PC-3 (cell line): ENCODE results near the gene LSR. TPM values are rescaled to one million over a fixed set of nuclear protein-coding genes. Genes with fewer than 3 reads are reported as not detected.
A peak's percentile ranks its signal among the peaks of the same experiment; 100 is the strongest.

Source experiments
- ATAC-seq: fragments of 200-7000 bp; cut with Tn5 transposase; 2 replicates; pipeline ENCODE4 v1.9.1; 2020; ENCODE audit warnings: mild to moderate bottlenecking, moderate library complexity
- BruUV-seq: library from RNA; stranded (reverse); fragments of 400-500 nt; replicated peaks from 2 replicates; lab custom pipeline; 2021; lab: Mats Ljungman, UMichigan
- CTCF ChIA-PET: fragments of 300-600 bp; sonication (Branson Sonifier 250); formaldehyde crosslinking; loops from one replicate; lab custom pipeline; 2022; ENCODE audit warnings: antibody characterized with exemption; lab: Charles Lee
- POLR2A ChIA-PET: fragments of 300-600 bp; sonication (Branson Sonifier 250); formaldehyde crosslinking; loops from one replicate; lab custom pipeline; 2022; ENCODE audit warnings: antibody characterized with exemption; ENCODE audit not compliant: unreplicated experiment; lab: Charles Lee
- DNase-seq: peaks from one replicate; pipeline ENCODE4 v3.0.0-alpha.2; 2015
- H2AFZ ChIP-seq: fragments of 300-600 bp; sonication (generic); 2 replicates; pipeline ENCODE4 v1.6.0; 2016; ENCODE audit warnings: antibody characterized with exemption, low read length
- H3F3A ChIP-seq: fragments of 300-600 bp; sonication (generic); one replicate; pipeline ENCODE4 v1.6.0; 2017; ENCODE audit warnings: antibody characterized with exemption, low read length, control low read depth, mild to moderate bottlenecking; ENCODE audit not compliant: unreplicated experiment
- H3K27ac ChIP-seq: fragments of 300-600 bp; sonication (generic); 2 replicates; pipeline ENCODE4 v1.5.1; 2016; ENCODE audit warnings: mild to moderate bottlenecking, low read length
- H3K27me3 ChIP-seq: fragments of 300-600 bp; sonication (generic); 2 replicates; pipeline ENCODE4 v1.6.1; 2016; ENCODE audit warnings: low read length, mixed read lengths
- H3K36me3 ChIP-seq: fragments of 300-600 bp; sonication (generic); 2 replicates; pipeline ENCODE4 v1.6.1; 2016; ENCODE audit warnings: low read depth, mixed run types, low read length, mixed read lengths
- H3K4me1 ChIP-seq: fragments of 300-600 bp; sonication (generic); 2 replicates; pipeline ENCODE4 v1.5.1; 2016; ENCODE audit warnings: low read length; ENCODE audit not compliant: insufficient read depth
- H3K4me2 ChIP-seq: fragments of 300-600 bp; sonication (generic); 2 replicates; pipeline ENCODE4 v1.6.0; 2016; ENCODE audit warnings: low read length
- H3K4me3 ChIP-seq: fragments of 300-600 bp; sonication (generic); 2 replicates; pipeline ENCODE4 v1.5.1; 2016; ENCODE audit warnings: mild to moderate bottlenecking, low read length, mixed read lengths
- H3K79me2 ChIP-seq: fragments of 300-600 bp; sonication (generic); 2 replicates; pipeline ENCODE4 v1.6.1; 2017; ENCODE audit warnings: low read length, mixed read lengths
- H3K9ac ChIP-seq: fragments of 300-600 bp; sonication (generic); 2 replicates; pipeline ENCODE4 v1.6.0; 2016; ENCODE audit warnings: mild to moderate bottlenecking, low read length
- H3K9me2 ChIP-seq: fragments of 300-600 bp; sonication (generic); replicated peaks from 2 replicates; pipeline ENCODE4 v1.6.1; 2016; ENCODE audit warnings: mixed run types, low read length, mixed read lengths
- H3K9me3 ChIP-seq: fragments of 300-600 bp; sonication (generic); 2 replicates; pipeline ENCODE4 v1.6.1; 2016; ENCODE audit warnings: low read length, mixed read lengths
- H4K20me1 ChIP-seq: fragments of 300-600 bp; sonication (generic); 2 replicates; pipeline ENCODE4 v1.6.1; 2016; ENCODE audit warnings: low read length, mixed read lengths
- EZH2 ChIP-seq: fragments of 300-600 bp; sonication (generic); IDR thresholded peaks from one replicate; pipeline ENCODE4 v1.6.1; 2017; ENCODE audit warnings: antibody characterized with exemption, mild to moderate bottlenecking, low read length; ENCODE audit not compliant: unreplicated experiment
- EZH2phosphoT487 ChIP-seq: fragments of 300-600 bp; sonication (generic); IDR thresholded peaks from 2 replicates; pipeline ENCODE4 v1.6.1; 2018; ENCODE audit warnings: mild to moderate bottlenecking, antibody characterized with exemption, low read length, borderline replicate concordance
- intact Hi-C: fragments of 100-400 bp; cut with micrococcal nuclease; formaldehyde crosslinking; loops from 2 replicates; pipeline ENCODE4 v1.9.0; 2023
- total RNA-seq: library from RNA; depleted of rRNA; stranded (reverse); fragments of >200 nt; gene quantifications from 2 replicates; pipeline ENCODE4 v1.2.3, GENCODE V29; 2014
- TF ChIP-seq, protein P1 (sequence below): fragments of 300-600 bp; sonication (generic); conservative IDR thresholded peaks from 2 replicates; pipeline ENCODE4 v1.5.1; 2017; ENCODE audit warnings: antibody characterized with exemption, low read depth, mild to moderate bottlenecking, low read length

LSR gene
- total RNA-seq, 1 experiment from 2014 or later = 91.0 TPM

DNA sequence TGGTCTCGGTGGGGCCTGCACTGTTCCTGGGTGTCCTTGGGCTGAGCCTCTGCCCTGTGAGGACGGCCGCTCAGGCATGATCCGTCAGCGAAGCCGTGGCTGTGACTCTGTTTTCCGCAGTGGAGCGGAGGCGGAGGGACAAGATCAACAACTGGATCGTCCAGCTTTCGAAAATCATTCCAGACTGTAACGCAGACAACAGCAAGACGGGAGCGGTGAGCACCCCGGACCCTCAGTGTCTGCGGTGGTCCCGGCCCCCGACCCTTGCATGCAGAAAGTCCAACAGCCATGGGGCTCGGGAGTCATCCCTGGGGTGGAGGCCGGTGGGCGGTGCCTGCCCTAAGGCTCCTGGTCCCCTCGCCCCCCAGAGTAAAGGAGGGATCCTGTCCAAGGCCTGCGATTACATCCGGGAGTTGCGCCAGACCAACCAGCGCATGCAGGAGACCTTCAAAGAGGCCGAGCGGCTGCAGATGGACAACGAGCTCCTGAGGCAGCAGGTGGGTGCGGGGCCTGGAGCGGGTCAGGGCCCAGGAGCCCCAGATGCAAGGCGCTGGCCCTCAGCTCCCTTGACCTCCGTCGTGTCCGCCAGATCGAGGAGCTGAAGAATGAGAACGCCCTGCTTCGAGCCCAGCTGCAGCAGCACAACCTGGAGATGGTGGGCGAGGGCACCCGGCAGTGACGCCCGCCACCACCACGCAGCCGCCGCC, 29.9 kb downstream of the LSR start:
- no peak overlapping the region for H3K9ac ChIP-seq
- H3K4me3 ChIP-seq = no peak overlapping the region
- ATAC-seq = no peak
- H3K9me2 ChIP-seq = no peaks in the 10 kb centered on the region
- no peak overlapping the region for H3K4me2 ChIP-seq
- no peaks in the 10 kb centered on the region for H3K9me3 ChIP-seq
- TF ChIP-seq, protein P1, sequence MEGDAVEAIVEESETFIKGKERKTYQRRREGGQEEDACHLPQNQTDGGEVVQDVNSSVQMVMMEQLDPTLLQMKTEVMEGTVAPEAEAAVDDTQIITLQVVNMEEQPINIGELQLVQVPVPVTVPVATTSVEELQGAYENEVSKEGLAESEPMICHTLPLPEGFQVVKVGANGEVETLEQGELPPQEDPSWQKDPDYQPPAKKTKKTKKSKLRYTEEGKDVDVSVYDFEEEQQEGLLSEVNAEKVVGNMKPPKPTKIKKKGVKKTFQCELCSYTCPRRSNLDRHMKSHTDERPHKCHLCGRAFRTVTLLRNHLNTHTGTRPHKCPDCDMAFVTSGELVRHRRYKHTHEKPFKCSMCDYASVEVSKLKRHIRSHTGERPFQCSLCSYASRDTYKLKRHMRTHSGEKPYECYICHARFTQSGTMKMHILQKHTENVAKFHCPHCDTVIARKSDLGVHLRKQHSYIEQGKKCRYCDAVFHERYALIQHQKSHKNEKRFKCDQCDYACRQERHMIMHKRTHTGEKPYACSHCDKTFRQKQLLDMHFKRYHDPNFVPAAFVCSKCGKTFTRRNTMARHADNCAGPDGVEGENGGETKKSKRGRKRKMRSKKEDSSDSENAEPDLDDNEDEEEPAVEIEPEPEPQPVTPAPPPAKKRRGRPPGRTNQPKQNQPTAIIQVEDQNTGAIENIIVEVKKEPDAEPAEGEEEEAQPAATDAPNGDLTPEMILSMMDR = no peak
- TF ChIP-seq EZH2phosphoT487 = no peak
- TF ChIP-seq EZH2 = no peak
- H2AFZ ChIP-seq = no peak overlapping the region
- H3K36me3 ChIP-seq = no peaks in the 10 kb centered on the region; the same call in 1 of the 2 replicates
- BruUV-seq = no TSS peak
- intact Hi-C loops = no loop called here
- no peaks in the 10 kb centered on the region for H3K27me3 ChIP-seq
- no peaks in the 10 kb centered on the region for H4K20me1 ChIP-seq
- H3K27ac ChIP-seq = no peak overlapping the region
- CTCF ChIA-PET = no interaction called here
- no peak for DNase-seq
- H3F3A ChIP-seq = no peaks in the 10 kb centered on the region
- H3K4me1 ChIP-seq = no peaks in the 10 kb centered on the region
- no peaks in the 10 kb centered on the region for H3K79me2 ChIP-seq
- POLR2A ChIA-PET = no interaction called here

DNA sequence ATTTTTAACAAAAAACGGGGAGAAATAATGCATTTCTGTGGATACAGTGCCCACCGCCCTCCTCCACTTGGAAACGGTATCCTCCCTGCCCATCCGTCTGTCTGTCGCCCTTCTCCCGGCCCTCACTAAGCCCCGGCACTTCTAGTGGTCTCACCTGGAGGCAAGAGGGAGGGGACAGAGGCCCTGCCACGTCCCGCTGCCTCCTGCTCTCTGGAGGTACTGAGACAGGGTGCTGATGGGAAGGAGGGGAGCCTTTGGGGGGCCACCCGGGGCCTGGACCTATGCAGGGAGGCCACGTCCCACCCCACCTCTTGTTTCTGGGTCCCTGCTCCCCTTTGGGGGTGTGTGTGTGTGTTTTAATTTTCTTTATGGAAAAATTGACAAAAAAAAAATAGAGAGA, 30.6 kb downstream of the LSR start:
- no peak for ATAC-seq
- Histone ChIP-seq H3K9ac (no peak overlapping the region), H3K4me2 (no peak overlapping the region), H3K9me3 (no peaks in the 10 kb centered on the region), H3K4me3 (no peak overlapping the region), H3K79me2 (no peaks in the 10 kb centered on the region), H3K27ac (no peak overlapping the region), H2AFZ (no peak overlapping the region), H4K20me1 (no peaks in the 10 kb centered on the region), H3K4me1 (no peaks in the 10 kb centered on the region), H3K9me2 (no peaks in the 10 kb centered on the region), H3F3A (no peaks in the 10 kb centered on the region), H3K36me3 (no peaks in the 10 kb centered on the region; the same call in 1 of the 2 replicates), H3K27me3 (no peaks in the 10 kb centered on the region)
- ChIA-PET CTCF (no interaction called here), POLR2A (no interaction called here)
- BruUV-seq = TSS peak; percentile 49
- no peak for TF ChIP-seq EZH2
- TF ChIP-seq EZH2phosphoT487 = no peak
- TF ChIP-seq, protein P1 = no peak
- no peak for DNase-seq
- intact Hi-C loops = no loop called here

DNA sequence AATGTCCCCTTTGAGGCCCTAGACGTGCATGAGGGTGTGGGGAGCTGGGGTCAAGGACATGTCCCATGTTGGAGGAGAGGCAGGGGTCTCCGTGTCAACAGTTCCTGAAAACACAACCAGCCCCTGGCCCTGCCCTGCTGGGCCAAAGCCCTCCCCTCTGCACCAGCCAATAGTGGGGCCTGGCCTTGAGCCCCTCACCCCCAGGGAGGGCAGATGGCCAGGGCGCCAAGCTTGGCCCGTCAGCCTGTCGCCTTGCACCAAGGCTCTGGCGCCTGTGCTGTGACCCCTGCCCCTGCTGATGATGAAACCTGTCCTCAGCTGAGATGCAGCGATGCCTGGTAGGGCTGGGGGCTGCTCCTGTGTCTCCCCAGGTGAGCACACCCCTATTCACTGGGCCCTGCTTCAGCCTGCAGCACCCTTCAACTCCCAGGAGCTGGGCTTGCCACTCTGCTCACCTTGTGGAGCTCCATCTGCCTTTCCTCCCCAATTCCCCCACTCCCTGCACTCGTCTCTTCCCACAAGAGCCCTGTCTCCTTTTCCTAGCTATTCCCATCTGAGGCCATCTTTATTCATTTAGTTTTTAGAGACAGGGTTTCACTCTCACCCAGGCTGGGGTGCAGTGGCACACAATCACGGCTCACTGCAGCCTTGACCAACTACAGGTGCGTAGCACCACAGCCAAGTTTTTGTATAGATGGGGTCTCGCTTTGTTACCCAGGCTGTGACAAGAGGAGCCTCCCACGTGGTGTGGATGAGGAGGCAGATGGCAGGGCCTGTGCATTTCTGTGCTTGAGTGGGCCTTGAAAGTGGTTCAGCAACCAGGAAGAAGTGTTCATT, 31.4 kb downstream of the LSR start:
- Histone ChIP-seq H3K4me3 (no peak overlapping the region), H3K36me3 (no peaks in the 10 kb centered on the region; the same call in 1 of the 2 replicates), H3K9me2 (no peaks in the 10 kb centered on the region), H3K4me2 (no peak overlapping the region), H4K20me1 (no peaks in the 10 kb centered on the region), H3K27ac (no peak overlapping the region), H3K27me3 (no peaks in the 10 kb centered on the region), H3K79me2 (no peaks in the 10 kb centered on the region), H3K9ac (no peak overlapping the region), H3K9me3 (no peaks in the 10 kb centered on the region), H3K4me1 (no peaks in the 10 kb centered on the region), H3F3A (no peaks in the 10 kb centered on the region), H2AFZ (no peak overlapping the region)
- ATAC-seq (no peak), DNase-seq (no peak)
- BruUV-seq = no TSS peak
- CTCF ChIA-PET = no interaction called here
- intact Hi-C loops = no loop called here
- no peak for TF ChIP-seq EZH2
- POLR2A ChIA-PET = no interaction called here
